Inferior parietal cortex (tissue), 1 donor: ENCODE measurements around the gene COL20A1.

Experiments used
- DNase-seq: peaks from one replicate; pipeline ENCODE4 v3.0.0-alpha.2; 2016; ENCODE audit errors: extremely low spot score

The COL20A1 gene

GRCh38 chr20:63320041-63320511 lies 27.1 kb downstream of the COL20A1 start:
- no peak for DNase-seq

DNA sequence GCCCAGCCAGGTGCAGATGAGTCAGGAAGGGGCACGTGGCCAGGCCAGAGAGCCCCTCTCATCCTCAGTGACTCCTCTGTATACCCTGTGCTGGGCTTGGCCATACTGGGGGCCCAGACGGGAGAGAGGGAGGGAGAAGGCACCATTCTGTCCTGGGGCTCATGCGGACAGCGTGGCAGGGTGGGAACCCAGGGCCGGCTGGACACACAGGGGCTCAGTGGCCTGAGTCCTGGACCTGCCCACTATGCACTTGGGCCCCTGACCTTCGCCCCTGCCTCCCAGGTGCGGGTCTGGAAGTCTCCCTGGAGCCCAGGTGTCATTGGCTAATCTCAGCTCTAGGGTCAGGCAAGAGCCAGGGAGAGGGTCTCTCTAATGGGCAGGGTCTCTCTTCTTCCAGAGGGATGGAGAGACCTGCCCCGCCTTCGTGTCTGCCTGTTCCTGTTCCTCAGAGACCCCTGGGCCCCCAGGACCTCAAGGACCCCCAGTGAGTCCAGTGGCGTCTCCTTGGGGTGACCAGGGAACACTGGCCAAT lies 27.7 kb downstream of the COL20A1 start:
- no peak for DNase-seq

- no peak for DNase-seq
Measured at GRCh38 chr20:63321148-63321831, 28.3 kb downstream of the COL20A1 start.

- DNase-seq = no peak
Measured at GRCh38 chr20:63322146-63322932, 29.4 kb downstream of the COL20A1 start.

DNA sequence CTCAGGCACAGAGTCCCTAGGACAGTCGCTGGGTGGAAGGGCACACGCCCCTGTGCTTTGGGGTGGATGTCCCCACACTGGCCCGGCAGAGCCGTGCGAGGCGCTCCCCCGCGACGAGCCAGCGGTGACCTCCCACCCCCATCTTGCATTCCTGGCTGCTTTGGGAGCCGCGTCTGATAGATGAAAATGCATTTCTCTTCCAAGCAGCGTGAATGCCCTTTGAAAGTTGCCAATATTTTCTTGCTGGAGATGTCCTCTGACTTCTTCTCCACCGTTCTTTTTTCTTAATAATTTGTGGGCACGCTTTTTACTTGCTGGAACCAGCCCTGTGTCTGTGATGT lies 29.9 kb downstream of the COL20A1 start:
- no peak for DNase-seq

GRCh38 chr20:63323357-63323981 lies 30.5 kb downstream of the COL20A1 start:
- DNase-seq = no peak

DNA sequence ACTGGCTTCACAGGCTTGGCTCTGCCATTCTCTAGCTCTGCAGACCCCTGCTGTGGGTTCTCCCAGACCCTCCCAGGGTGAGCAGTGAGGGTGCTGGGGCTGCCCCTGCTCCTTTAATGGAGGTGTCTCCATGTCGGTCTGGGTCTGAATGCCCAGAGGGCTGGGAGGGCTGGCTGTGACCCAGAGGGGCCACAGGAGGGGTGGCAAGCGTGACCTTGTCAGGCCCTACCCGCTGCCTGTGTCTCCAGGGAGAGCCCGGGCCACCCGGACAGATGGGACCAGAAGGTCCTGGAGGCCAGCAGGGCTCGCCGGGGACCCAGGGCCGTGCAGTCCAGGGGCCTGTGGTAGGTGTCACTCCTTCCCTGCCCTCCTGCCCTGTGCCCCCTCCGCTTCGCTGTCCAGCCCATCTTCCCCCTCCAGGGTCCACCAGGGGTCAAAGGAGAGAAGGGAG lies 32.1 kb downstream of the COL20A1 start:
- no peak for DNase-seq

- no peak for DNase-seq
Measured at GRCh38 chr20:63325554-63326313, 32.7 kb downstream of the COL20A1 start.

DNA sequence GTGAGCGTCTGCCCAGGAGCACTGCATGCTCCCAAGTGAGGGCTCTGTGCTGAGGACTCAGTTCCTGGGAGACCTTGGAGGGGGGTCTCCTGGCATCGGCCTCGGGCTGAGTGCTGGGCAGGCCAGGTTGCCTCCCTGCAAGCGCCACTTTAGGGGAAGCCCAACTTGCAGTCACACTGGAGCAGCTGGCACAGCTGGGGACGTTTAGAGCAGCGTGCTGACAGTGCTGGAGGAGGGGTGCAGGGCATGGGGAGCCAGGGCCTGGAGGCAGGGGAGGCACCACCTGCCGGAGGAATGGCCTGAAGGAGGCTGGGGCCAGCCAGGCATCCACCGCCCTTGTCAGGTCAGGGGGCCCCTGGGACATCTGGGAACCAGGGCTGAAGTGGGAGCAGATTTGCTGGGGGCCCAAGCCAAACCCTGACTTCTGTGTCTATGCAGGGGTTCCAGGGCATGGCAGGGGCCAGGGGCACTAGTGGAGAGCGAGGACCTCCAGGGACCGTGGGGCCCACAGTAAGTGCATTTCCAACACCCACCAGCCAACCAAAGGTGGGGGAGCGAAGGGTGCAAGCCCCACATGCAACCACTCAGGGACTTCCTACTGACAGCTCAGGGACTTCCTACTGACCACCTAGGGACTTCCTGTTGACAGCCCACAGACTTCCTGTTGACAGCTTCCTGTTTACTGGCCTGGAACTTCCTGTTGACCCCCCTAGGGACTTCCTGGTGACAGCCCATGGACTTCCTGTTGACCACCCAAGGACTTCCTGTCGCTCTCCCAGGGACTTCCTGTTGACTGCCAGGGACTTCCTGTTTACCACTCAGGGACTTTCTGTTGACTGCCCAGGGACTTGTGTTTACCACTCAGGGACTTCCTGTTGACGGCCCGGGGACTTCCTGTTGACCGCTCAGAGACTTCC lies 33.6 kb downstream of the COL20A1 start:
- no peak for DNase-seq

- DNase-seq = no peak
Measured at GRCh38 chr20:63327231-63327745, 34.3 kb downstream of the COL20A1 start.

- no peak for DNase-seq
Measured at GRCh38 chr20:63328026-63328700, 35.2 kb downstream of the COL20A1 start.

DNA sequence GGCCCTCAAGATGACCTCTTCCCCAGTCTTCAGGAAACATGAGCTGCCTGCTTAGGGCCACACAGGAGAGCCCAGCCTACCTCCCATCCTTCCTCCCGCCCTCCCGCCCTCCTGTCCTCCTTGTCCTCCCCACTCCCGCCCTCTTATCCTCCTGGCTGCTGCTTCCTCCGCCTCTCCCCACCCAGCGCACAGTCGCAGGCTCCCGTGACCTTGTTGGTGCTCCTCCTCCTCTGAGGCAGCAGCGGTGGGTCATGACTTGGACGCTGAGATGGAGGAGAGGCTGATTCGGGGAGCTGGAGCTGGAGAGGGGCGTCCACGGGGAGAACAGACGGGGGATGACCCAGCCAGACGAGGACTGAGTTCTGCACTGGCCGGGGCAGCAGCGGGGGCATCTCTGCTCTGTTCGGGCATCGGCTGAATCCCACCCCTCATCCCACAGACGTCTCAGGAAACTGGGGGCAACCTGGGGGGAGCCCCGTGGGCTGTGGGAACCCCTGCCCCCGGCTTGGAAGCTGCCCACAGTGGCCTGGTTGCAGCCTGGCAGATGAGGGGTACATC lies 35.8 kb downstream of the COL20A1 start:
- no peak for DNase-seq

GRCh38 chr20:63329331-63330083 lies 36.5 kb downstream of the COL20A1 start:
- no peak for DNase-seq

GRCh38 chr20:63330084-63330760 lies 37.2 kb downstream of the COL20A1 start:
- DNase-seq = no peak

GRCh38 chr20:63330940-63331339 lies 38.0 kb downstream of the COL20A1 start:
- no peak for DNase-seq

DNA sequence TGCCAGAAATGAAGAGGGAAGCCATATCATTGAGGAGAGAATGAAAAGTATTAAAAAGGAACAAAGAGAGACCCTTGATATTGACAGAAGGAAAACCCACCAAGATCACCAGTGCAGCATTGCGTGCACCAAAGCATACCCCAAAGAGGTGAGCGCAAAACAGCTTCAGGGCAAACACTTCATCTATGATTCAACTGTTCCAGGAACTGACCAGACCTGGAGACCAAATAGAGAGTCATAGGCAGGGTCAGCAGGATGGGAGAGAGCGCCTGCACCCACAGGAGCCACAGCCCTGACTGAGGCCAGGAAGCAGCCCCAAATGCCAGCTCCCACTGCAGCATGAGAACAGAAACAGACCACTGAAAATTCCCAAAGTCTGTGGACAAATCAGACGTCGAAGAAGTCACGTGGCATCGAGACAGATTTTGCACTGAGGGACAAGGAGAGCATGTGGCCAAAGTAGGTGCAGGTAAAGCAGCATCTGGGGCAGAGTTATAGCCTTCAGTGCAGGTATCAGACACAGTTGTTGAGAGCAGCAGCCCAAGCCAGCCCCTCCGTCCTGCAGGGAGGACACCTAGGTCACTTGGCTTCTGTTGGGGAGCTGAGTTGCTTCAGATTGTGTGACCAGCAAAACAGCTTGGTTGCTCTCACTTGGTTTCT lies 38.9 kb downstream of the COL20A1 start:
- no peak for DNase-seq

DNA sequence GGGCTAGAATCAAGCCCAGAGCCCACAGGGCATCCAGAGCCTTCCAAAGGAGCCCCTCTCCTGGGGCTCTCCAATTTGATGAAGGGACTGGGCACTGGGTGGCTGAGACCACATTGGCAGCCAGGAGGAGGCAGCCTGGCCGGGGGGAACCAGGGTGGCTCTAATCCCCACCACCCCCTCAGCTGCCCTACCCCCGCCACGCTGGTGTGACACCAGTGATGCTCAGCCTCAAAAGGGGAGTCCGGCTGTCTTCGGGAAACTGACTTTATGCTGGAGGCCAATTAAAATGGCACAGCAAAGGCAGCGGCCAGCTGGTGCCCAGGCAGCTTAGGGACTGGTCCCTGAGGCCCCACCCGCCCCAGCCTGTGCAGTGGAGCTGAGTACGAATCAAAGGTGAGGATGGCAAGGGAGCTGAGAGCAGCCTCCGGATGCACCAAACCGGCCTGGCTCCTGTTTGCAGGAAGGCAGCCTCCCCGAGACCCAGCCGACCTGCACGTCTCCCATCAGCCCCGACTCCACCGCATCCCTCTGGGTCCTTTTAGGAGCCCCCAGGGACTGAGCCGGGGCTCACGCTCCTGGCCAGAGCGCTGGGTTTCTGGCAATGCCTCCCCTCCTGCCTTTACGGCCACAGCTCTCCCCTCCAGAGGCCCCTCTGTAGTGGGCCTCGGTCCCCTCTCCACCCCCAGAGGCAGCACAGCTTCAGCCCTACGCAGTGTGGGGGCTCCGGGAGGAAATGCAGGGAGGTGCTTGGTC lies 39.7 kb downstream of the COL20A1 start:
- DNase-seq = no peak
